H1 (cell line): ENCODE measurements around the gene PLK5. TPM values are rescaled to one million over a fixed set of nuclear protein-coding genes. Genes with fewer than 3 reads are reported as not detected.

ENCODE experiments used
- CTCF ChIA-PET: fragments of 300-600 bp; sonication (Branson Sonifier 250); formaldehyde crosslinking; loops from one replicate; lab custom pipeline; 2021; ENCODE audit not compliant: partially characterized antibody; lab: Charles Lee
- POLR2A ChIA-PET: fragments of 300-600 bp; sonication (Branson Sonifier 250); formaldehyde crosslinking; loops from one replicate; lab custom pipeline; 2021; ENCODE audit warnings: inconsistent platforms; ENCODE audit not compliant: partially characterized antibody; lab: Charles Lee
- DNase-seq, 2 experiments: peaks; one replicate each; pipeline versions ENCODE4 v3.0.0 to v3.0.0-alpha.2; 2010 to 2022; ENCODE audit warnings: low spot score in 2 of 2, low read depth in 1 of 2, mixed read lengths in 1 of 2
- FAIRE-seq: peaks from 2 replicates; lab custom pipeline; 2011; peaks lifted over from hg19 to GRCh38; lab: Jason Lieb, UNC
- H2AFZ ChIP-seq: 2 replicates; pipeline ENCODE4 v1.8.1; 2012; ENCODE audit warnings: low read length, inconsistent platforms
- H2AK5ac ChIP-seq: 2 replicates; pipeline ENCODE4 v1.6.1; 2013; ENCODE audit warnings: low read depth, low read length
- H2BK120ac ChIP-seq: replicated peaks from 2 replicates; pipeline ENCODE3; 2013; ENCODE audit warnings: low read depth, low read length, inconsistent platforms
- H2BK12ac ChIP-seq: 2 replicates; pipeline ENCODE4 v1.6.1; 2013; ENCODE audit warnings: low read depth, low read length
- H2BK15ac ChIP-seq: 2 replicates; pipeline ENCODE4 v1.6.1; 2013; ENCODE audit warnings: low read length
- H2BK20ac ChIP-seq: 2 replicates; pipeline ENCODE4 v1.6.1; 2013; ENCODE audit warnings: low read length
- H2BK5ac ChIP-seq: 2 replicates; pipeline ENCODE4 v1.6.1; 2013; ENCODE audit warnings: low read depth, low read length
- H3K14ac ChIP-seq: 2 replicates; pipeline ENCODE4 v1.6.1; 2013; ENCODE audit warnings: inconsistent platforms; ENCODE audit not compliant: insufficient read length
- H3K18ac ChIP-seq: 2 replicates; pipeline ENCODE4 v1.6.1; 2013; ENCODE audit warnings: low read length; ENCODE audit errors: extremely low read depth
- H3K23ac ChIP-seq: 2 replicates; pipeline ENCODE4 v1.6.1; 2013; ENCODE audit warnings: inconsistent platforms; ENCODE audit not compliant: insufficient read length
- H3K23me2 ChIP-seq: 2 replicates; pipeline ENCODE4 v1.6.1; 2013; ENCODE audit warnings: low read depth, low read length
- H3K27ac ChIP-seq: 2 replicates; pipeline ENCODE4 v1.6.1; 2011; ENCODE audit warnings: low read depth, low read length, inconsistent platforms
- H3K27me3 ChIP-seq, 4 experiments: replicated peaks in 1 of 4; 1 replicate in 1 of 4; 2 replicates in 3 of 4; pipeline versions ENCODE4 v1.6.1 to v1.8.1; 2011 to 2013; ENCODE audit warnings: low read length in 3 of 4, mild to moderate bottlenecking in 3 of 4, inconsistent platforms in 2 of 4, mixed read lengths in 2 of 4, moderate library complexity in 1 of 4; ENCODE audit not compliant: control insufficient read depth in 3 of 4, insufficient read depth in 3 of 4; ENCODE audit errors: extremely low read depth in 1 of 4
- H3K36me3 ChIP-seq, 4 experiments: 2 replicates each; pipeline versions ENCODE4 v1.6.1 to v1.8.1; 2011 to 2013; ENCODE audit warnings: mild to moderate bottlenecking in 4 of 4, low read length in 3 of 4, moderate library complexity in 2 of 4, control low read depth in 1 of 4, inconsistent platforms in 1 of 4; ENCODE audit not compliant: insufficient read depth in 4 of 4, control insufficient read depth in 2 of 4
- H3K4ac ChIP-seq: replicated peaks from 2 replicates; pipeline ENCODE3; 2013; ENCODE audit warnings: low read length, low read depth, mixed read lengths, inconsistent platforms; ENCODE audit not compliant: insufficient read length
- H3K4me1 ChIP-seq, 4 experiments: replicated peaks in 1 of 4; 1 replicate in 1 of 4; 2 replicates in 3 of 4; pipeline versions ENCODE4 v1.6.1 to v1.8.1; 2011 to 2013; ENCODE audit warnings: low read length in 3 of 4, inconsistent platforms in 2 of 4, mixed read lengths in 1 of 4; ENCODE audit not compliant: insufficient read depth in 4 of 4, control insufficient read depth in 3 of 4
- H3K4me2 ChIP-seq, 2 experiments: 2 replicates each; pipeline versions ENCODE4 v1.6.1 to v1.8.1; 2011 to 2013; ENCODE audit warnings: low read depth in 2 of 2, low read length in 2 of 2, control low read depth in 1 of 2, inconsistent platforms in 1 of 2, mild to moderate bottlenecking in 1 of 2; ENCODE audit not compliant: insufficient read depth in 1 of 2
- H3K4me3 ChIP-seq, 4 experiments: fragments of 200-600, 300-600 bp in 1 of 4; sonication (generic), shearing (Covaris generic), sonication (Bioruptor Twin) in 1 of 4; 2 replicates each; pipeline versions ENCODE4 v1.5.1 to v1.8.1; 2011 to 2016; ENCODE audit warnings: low read length in 4 of 4, low read depth in 3 of 4, control low read depth in 2 of 4, inconsistent platforms in 2 of 4, mild to moderate bottlenecking in 2 of 4, mixed read lengths in 1 of 4, moderate library complexity in 1 of 4; ENCODE audit not compliant: insufficient read depth in 2 of 4; ENCODE audit errors: extremely low read depth in 1 of 4
- H3K56ac ChIP-seq: replicated peaks from 2 replicates; pipeline ENCODE3; 2013; ENCODE audit warnings: low read depth, mild to moderate bottlenecking, mixed read lengths, low read length, inconsistent platforms; ENCODE audit not compliant: insufficient read length
- H3K79me1 ChIP-seq: 2 replicates; pipeline ENCODE4 v1.6.1; 2013; ENCODE audit warnings: low read depth, low read length, control low read depth
- H3K79me2 ChIP-seq, 2 experiments: 2 replicates each; pipeline versions ENCODE4 v1.6.1 to v1.8.1; 2012 to 2013; ENCODE audit warnings: low read length in 2 of 2, mild to moderate bottlenecking in 2 of 2, inconsistent platforms in 1 of 2; ENCODE audit not compliant: insufficient read depth in 2 of 2, control insufficient read depth in 1 of 2
- H3K9ac ChIP-seq, 4 experiments: replicated peaks in 1 of 4; 1 replicate in 1 of 4; 2 replicates in 3 of 4; pipeline versions ENCODE4 v1.6.1 to v1.8.1; 2011 to 2013; ENCODE audit warnings: low read depth in 3 of 4, low read length in 3 of 4, control low read depth in 2 of 4, mild to moderate bottlenecking in 2 of 4, moderate library complexity in 2 of 4, inconsistent platforms in 1 of 4; ENCODE audit errors: extremely low read depth in 1 of 4
- H3K9me3 ChIP-seq, 2 experiments: 2 replicates each; pipeline versions ENCODE4 v1.6.1 to v1.8.1; 2012 to 2013; ENCODE audit warnings: mild to moderate bottlenecking in 2 of 2, moderate library complexity in 2 of 2, control low read depth in 1 of 2, inconsistent platforms in 1 of 2, low read depth in 1 of 2, low read length in 1 of 2, mixed read lengths in 1 of 2; ENCODE audit not compliant: insufficient read depth in 2 of 2
- H4K20me1 ChIP-seq, 2 experiments: replicated peaks in 1 of 2; 2 replicates each; pipeline versions ENCODE3 to v1.8.1; 2011 to 2013; ENCODE audit warnings: inconsistent platforms in 2 of 2, low read length in 2 of 2, mild to moderate bottlenecking in 1 of 2; ENCODE audit not compliant: insufficient read depth in 2 of 2, control insufficient read depth in 1 of 2
- H4K5ac ChIP-seq: 2 replicates; pipeline ENCODE4 v1.6.1; 2013; ENCODE audit warnings: low read length, low read depth, mixed read lengths, inconsistent platforms; ENCODE audit not compliant: insufficient read length
- H4K8ac ChIP-seq: 2 replicates; pipeline ENCODE4 v1.8.0; 2013; ENCODE audit warnings: mild to moderate bottlenecking, moderate library complexity, low read length, inconsistent platforms; ENCODE audit not compliant: insufficient read depth; ENCODE audit errors: extremely low read depth
- H4K91ac ChIP-seq: replicated peaks from 2 replicates; pipeline ENCODE3; 2013; ENCODE audit warnings: low read length, mixed read lengths, inconsistent platforms; ENCODE audit not compliant: insufficient read length
- CTBP2 ChIP-seq: IDR thresholded peaks from 2 replicates; pipeline ENCODE4 v1.7.0; 2011; ENCODE audit warnings: borderline replicate concordance, mild to moderate bottlenecking, moderate library complexity, mixed read lengths, low read length; ENCODE audit not compliant: insufficient read depth, insufficient read length
- EGR1 ChIP-seq: IDR thresholded peaks from 2 replicates; pipeline ENCODE4 v1.6.1; 2011; ENCODE audit warnings: low read depth, low read length, borderline replicate concordance
- FOSL1 ChIP-seq: IDR thresholded peaks from 2 replicates; pipeline ENCODE4 v1.6.1; 2011; ENCODE audit warnings: mild to moderate bottlenecking, low read depth, low read length, moderate library complexity; ENCODE audit not compliant: insufficient read depth
- GTF2F1 ChIP-seq: IDR thresholded peaks from 2 replicates; pipeline ENCODE4 v1.6.1; 2012; ENCODE audit warnings: low read depth, low read length, improper control_type of control experiment, borderline replicate concordance
- KDM1A ChIP-seq: fragments of 200-600, 300-600 bp; sonication (generic); IDR thresholded peaks from 2 replicates; pipeline ENCODE4 v1.7.1; 2016; ENCODE audit warnings: mild to moderate bottlenecking, low read length, borderline replicate concordance
- RBBP5 ChIP-seq: IDR thresholded peaks from 2 replicates; pipeline ENCODE4 v1.7.1; 2012; ENCODE audit warnings: low read depth, mild to moderate bottlenecking, inconsistent platforms, low read length, moderate library complexity, borderline replicate concordance
- SIRT6 ChIP-seq: IDR thresholded peaks from one replicate; pipeline ENCODE4 v1.7.1; 2012; ENCODE audit warnings: low read length, inconsistent platforms
- YY1 ChIP-seq: IDR thresholded peaks from 2 replicates; pipeline ENCODE4 v1.6.1; 2011; ENCODE audit warnings: low read depth, mild to moderate bottlenecking, low read length
- WGBS, 2 experiments: shearing (Covaris generic) in 1 of 2; methylation state at CpG; one replicate each; pipeline versions ENCODE4 v1.1.6 to v1.1.7; 2013 to 2015; ENCODE audit warnings: low lambda C conversion rate in 2 of 2, mixed read lengths in 2 of 2, inconsistent platforms in 1 of 2, low coverage in 1 of 2, missing lambda C conversion rate in 1 of 2; ENCODE audit not compliant: insufficient replicate concordance in 2 of 2, insufficient coverage in 1 of 2, insufficient read length in 1 of 2; ENCODE audit errors: extremely low coverage in 1 of 2, missing lambda C conversion rate in 1 of 2; 5-methylcytosine and 5-hydroxymethylcytosine counted together
- polyA plus RNA-seq, 7 experiments: library from polyadenylated mRNA; depleted of rRNA in 3 of 7; stranded (reverse) in 5 of 7; unstranded in 2 of 7; fragments of >200 nt in 5 of 7; fragments of 200-250 nt in 2 of 7; gene quantifications; 1 replicate in 5 of 7; 2 replicates in 1 of 7; 4 replicates in 1 of 7; pipeline versions ENCODE4 v1.2.1 to v1.2.3, GENCODE V29; 2011 to 2013; ENCODE audit warnings: missing spikeins in 2 of 7, mixed read lengths in 2 of 7
- total RNA-seq: library from RNA; stranded (reverse); fragmentation: NEBNext Ultra II Directional; extraction: Animal tissue kit (Norgen Biotek cat#: 25700); gene quantifications from 2 replicates; pipeline ENCODE4 v1.2.1, GENCODE V29; 2021

PLK5 gene
- total and polyA plus RNA-seq, 2 of the 8 experiments (the other 6 are each of a cell fraction or from before 2014, with no cell fraction given) = 0.43 to 0.45 TPM

- no peaks in the 10 kb centered on the region; a peak in 1 of 7 replicates for H3K4me1 ChIP-seq
- no peak overlapping the region for H3K4ac ChIP-seq
- 0 out of 2 replicates have a peak overlapping the region, but pooled peaks have one; percentile 51 for H4K8ac ChIP-seq
- no peak overlapping the region for H4K91ac ChIP-seq
- H3K9me3 ChIP-seq = no peaks in the 10 kb centered on the region
- H2BK15ac ChIP-seq = peak overlapping the region; percentile 29; the same call in 1 of the 2 replicates
- no peaks in the 10 kb centered on the region; the same call in 1 of the 2 replicates for H3K23me2 ChIP-seq
- H3K14ac ChIP-seq = no peak overlapping the region
- peak overlapping the region in 2 of 4 experiments; percentile 8 to 55; a peak in 3 of 8 replicates for H3K4me3 ChIP-seq
- no peaks in the 10 kb centered on the region for H3K79me2 ChIP-seq
- H2BK5ac ChIP-seq = no peak overlapping the region
- CTCF ChIA-PET = interaction anchor here (1.0 to 2.2 kb wide), 3 partner anchors 31 to 40 kb away, joined by 3 to 6 read pairs (median 4); no protein-coding TSS in a partner anchor
- H4K5ac ChIP-seq = no peak overlapping the region
- no peak overlapping the region for H2BK12ac ChIP-seq
- H2AFZ ChIP-seq = no peak overlapping the region
- no peaks in the 10 kb centered on the region for H3K36me3 ChIP-seq
- no peak overlapping the region for H3K27ac ChIP-seq
- H3K27me3 ChIP-seq = peaks cover 0 to 10% (median 6%) of the 10 kb centered on the region in 4 experiments; a peak in 5 of 7 replicates
- FAIRE-seq = no peak
- no peaks in the 10 kb centered on the region for H3K79me1 ChIP-seq
- H2AK5ac ChIP-seq = no peak overlapping the region
- DNase-seq = peak in 1 of 2 experiments; percentile 82
- no peak overlapping the region for H2BK20ac ChIP-seq
- H3K23ac ChIP-seq = no peak overlapping the region
- H3K56ac ChIP-seq = no peak overlapping the region
- H3K4me2 ChIP-seq = peak overlapping the region in 1 of 2 experiments; percentile 60; a peak in 2 of 4 replicates
- H3K18ac ChIP-seq = no peak overlapping the region
- no peak overlapping the region for H3K9ac ChIP-seq
- POLR2A ChIA-PET = interaction anchor here (0.5 to 1.6 kb wide), 2 partner anchors 28 to 232 kb away, joined by 3 read pairs; no protein-coding TSS in a partner anchor
- H2BK120ac ChIP-seq = no peak overlapping the region
- 25% methylated on average over 26 of the region's 52 CpGs; no CpG with 5 or more reads in 1 of the 2 experiments for WGBS, 2 experiments
- peaks cover 0 to 6% of the 10 kb centered on the region in 2 experiments for H4K20me1 ChIP-seq
- TF ChIP-seq EGR1 (no peak; the same call in 1 of the 2 replicates), RBBP5 (no peak), SIRT6 (no peak), FOSL1 (no peak), CTBP2 (no peak), KDM1A (peak; percentile 76; the same call in 1 of the 2 replicates), GTF2F1 (no peak), YY1 (no peak)
Measured at GRCh38 chr19:1513499-1514294, 10.2 kb upstream of the PLK5 start.
